Measurements from ENCODE around the gene AASS. TPM values are rescaled to one million over a fixed set of nuclear protein-coding genes. Genes with fewer than 3 reads are reported as not detected.

AASS gene
- total RNA-seq, 1 donor from 2014 or later: 264 TPM

DNA sequence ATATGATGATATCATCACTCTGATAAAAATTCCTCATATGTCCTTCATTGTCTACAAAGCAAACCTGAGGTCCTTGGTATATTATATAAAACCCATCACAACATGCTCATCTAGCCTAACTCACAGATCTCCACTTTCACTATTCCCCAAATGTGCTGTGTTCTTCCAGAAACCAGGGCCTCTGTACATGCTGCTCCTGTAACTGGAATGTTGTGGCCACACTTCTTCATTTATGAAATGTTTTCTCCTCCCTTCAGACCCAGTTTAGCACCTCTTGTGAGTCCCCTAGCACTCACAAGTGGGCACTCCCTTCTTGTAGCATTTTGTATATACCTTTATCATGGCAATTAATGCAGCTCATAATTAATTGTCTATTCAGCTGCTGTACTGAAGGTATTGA is 61.9 kb downstream of the AASS start:
- Histone ChIP-seq H3K27ac (peak overlapping the region; percentile 37), H3K4me1 (peaks cover 5% of the 10 kb centered on the region), H3K4me3 (no peak overlapping the region), H3K9ac (no peak overlapping the region), H3K36me3 (peaks cover 45% of the 10 kb centered on the region), H3K4me2 (no peak overlapping the region), H3F3A (ENCODE audit: low read depth) (peaks cover 8% of the 10 kb centered on the region), H2AFZ (replicated peaks) (no peak overlapping the region), H3K9me3 (ENCODE audit: low read depth) (no peaks in the 10 kb centered on the region), H3K79me2 (ENCODE audit: low read depth) (peaks cover 6% of the 10 kb centered on the region), H4K20me1 (ENCODE audit: low read depth) (no peaks in the 10 kb centered on the region), H3K27me3 (no peaks in the 10 kb centered on the region)
- H3K4me3 Mint-ChIP-seq: no peak overlapping the region
- H3K27me3 Mint-ChIP-seq (ENCODE audit: insufficient read depth, low read depth): peaks cover 2% of the 10 kb centered on the region
- TF ChIP-seq EZH2phosphoT487 (IDR thresholded peaks at IDR 0.05): no peak
- TF ChIP-seq CTCF (IDR thresholded peaks at IDR 0.05): no peak
- no peak for TF ChIP-seq EZH2 (IDR thresholded peaks at IDR 0.05)
- no peaks in the 10 kb centered on the region for H3K9me3 Mint-ChIP-seq
- no peak overlapping the region for H3K27ac Mint-ChIP-seq
- peaks cover 2% of the 10 kb centered on the region for H3K4me1 Mint-ChIP-seq
- no peak for DNase-seq (ENCODE audit: low spot score)
- H3K36me3 Mint-ChIP-seq: peaks cover 65% of the 10 kb centered on the region

DNA sequence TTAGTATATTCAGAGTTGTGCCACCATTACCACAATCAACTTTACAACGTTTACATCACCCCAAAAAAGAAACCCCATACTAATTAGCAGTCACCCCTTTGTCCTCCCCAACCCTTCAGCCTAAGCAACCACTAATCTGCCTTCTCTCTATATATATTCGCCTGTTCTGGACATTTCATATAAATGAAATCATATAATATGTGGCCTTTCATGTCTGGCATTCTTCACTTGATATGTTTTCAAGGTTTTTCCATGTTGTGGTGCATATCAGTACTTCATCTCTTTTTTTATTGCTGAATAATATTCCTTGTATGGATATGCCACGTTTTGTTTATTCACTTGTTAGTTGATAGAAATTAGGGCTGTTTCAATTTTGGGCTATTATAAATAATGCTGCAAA is 70.4 kb downstream of the AASS start:
- Histone ChIP-seq H3K4me2 (no peak overlapping the region), H3K36me3 (peaks cover 32% of the 10 kb centered on the region), H3K79me2 (ENCODE audit: low read depth) (no peaks in the 10 kb centered on the region), H3K4me3 (no peak overlapping the region), H3K27ac (no peak overlapping the region), H3K9ac (no peak overlapping the region), H3F3A (ENCODE audit: low read depth) (peaks cover 34% of the 10 kb centered on the region), H3K9me3 (ENCODE audit: low read depth) (no peaks in the 10 kb centered on the region), H3K27me3 (no peaks in the 10 kb centered on the region), H4K20me1 (ENCODE audit: low read depth) (no peaks in the 10 kb centered on the region), H3K4me1 (no peaks in the 10 kb centered on the region), H2AFZ (replicated peaks) (no peak overlapping the region)
- H3K4me1 Mint-ChIP-seq: peaks cover 2% of the 10 kb centered on the region
- H3K27ac Mint-ChIP-seq: no peak overlapping the region
- TF ChIP-seq CTCF (IDR thresholded peaks at IDR 0.05) (no peak), EZH2phosphoT487 (IDR thresholded peaks at IDR 0.05) (no peak), EZH2 (IDR thresholded peaks at IDR 0.05) (no peak)
- no peak overlapping the region for H3K4me3 Mint-ChIP-seq
- H3K36me3 Mint-ChIP-seq: peaks cover 48% of the 10 kb centered on the region
- no peaks in the 10 kb centered on the region for H3K9me3 Mint-ChIP-seq
- no peak for DNase-seq (ENCODE audit: low spot score)
- no peaks in the 10 kb centered on the region for H3K27me3 Mint-ChIP-seq (ENCODE audit: insufficient read depth, low read depth)

DNA sequence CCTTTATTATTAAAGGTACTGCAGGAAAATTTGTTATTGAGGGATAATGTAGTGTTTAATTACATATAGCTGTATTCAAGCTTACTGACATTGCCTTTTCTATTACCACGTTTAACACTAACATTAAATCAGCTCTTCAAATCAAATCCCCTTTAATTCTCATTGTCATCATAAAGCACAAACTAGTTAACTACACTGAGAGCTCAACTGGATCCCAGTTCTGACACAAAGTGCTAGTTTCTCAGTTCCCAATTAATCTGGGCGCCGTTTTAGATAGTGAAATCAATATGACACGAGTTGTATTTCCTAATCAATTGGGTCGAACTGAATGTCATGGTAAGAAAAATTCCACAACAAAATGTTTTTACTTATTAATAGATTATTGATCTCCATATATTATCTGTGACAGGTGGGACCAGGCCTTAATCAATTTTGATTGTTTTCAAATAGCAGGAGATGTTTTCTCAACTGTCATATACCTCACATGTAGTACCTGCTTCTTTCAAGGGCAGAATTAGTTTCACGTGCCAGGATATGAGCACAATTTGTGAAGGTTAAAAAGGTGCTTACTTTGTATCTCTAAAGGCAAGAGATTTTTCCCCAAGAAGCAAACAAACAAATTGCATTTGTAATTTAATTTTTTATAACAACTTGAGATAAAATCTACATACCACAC is 71.0 kb downstream of the AASS start:
- H3K4me1 Mint-ChIP-seq: peaks cover 3% of the 10 kb centered on the region
- Histone ChIP-seq H3K27me3 (no peaks in the 10 kb centered on the region), H3K9me3 (ENCODE audit: low read depth) (no peaks in the 10 kb centered on the region), H2AFZ (replicated peaks) (no peak overlapping the region), H3K36me3 (peaks cover 31% of the 10 kb centered on the region), H3K4me3 (no peak overlapping the region), H4K20me1 (ENCODE audit: low read depth) (no peaks in the 10 kb centered on the region), H3K9ac (no peak overlapping the region), H3F3A (ENCODE audit: low read depth) (peaks cover 35% of the 10 kb centered on the region), H3K4me2 (no peak overlapping the region), H3K4me1 (no peaks in the 10 kb centered on the region), H3K27ac (no peak overlapping the region), H3K79me2 (ENCODE audit: low read depth) (no peaks in the 10 kb centered on the region)
- no peaks in the 10 kb centered on the region for H3K27me3 Mint-ChIP-seq (ENCODE audit: insufficient read depth, low read depth)
- no peaks in the 10 kb centered on the region for H3K9me3 Mint-ChIP-seq
- no peak overlapping the region for H3K27ac Mint-ChIP-seq
- H3K36me3 Mint-ChIP-seq: peaks cover 45% of the 10 kb centered on the region
- DNase-seq (ENCODE audit: low spot score): no peak
- no peak for TF ChIP-seq CTCF (IDR thresholded peaks at IDR 0.05)
- no peak for TF ChIP-seq EZH2phosphoT487 (IDR thresholded peaks at IDR 0.05)
- TF ChIP-seq EZH2 (IDR thresholded peaks at IDR 0.05): no peak
- no peak overlapping the region for H3K4me3 Mint-ChIP-seq
